Suprapubic skin (tissue), 3 donors: ENCODE data around the gene FEN1.

ENCODE experiments used
- CTCF ChIP-seq, 2 donors: fragments of 200-600 bp in 1 of 2; fragments of 450-650 bp in 1 of 2; sonication (generic) in 1 of 2; IDR thresholded peaks; one replicate each; pipeline ENCODE4 v1.5.1; 2016 to 2019; ENCODE audit warnings: antibody characterized with exemption in 2 of 2, mild to moderate bottlenecking in 1 of 2, moderate library complexity in 1 of 2
- POLR2A ChIP-seq, 2 donors: fragments of 450-650 bp; IDR thresholded peaks; one replicate each; pipeline ENCODE4 v1.6.1; 2017; ENCODE audit warnings: antibody characterized with exemption in 2 of 2, mild to moderate bottlenecking in 2 of 2, moderate library complexity in 2 of 2

GRCh38 chr11:61773809-61774208 lies 18.9 kb upstream of the FEN1 start:
- TF ChIP-seq CTCF (IDR thresholded peaks at IDR 0.05): no peak
- TF ChIP-seq POLR2A (IDR thresholded peaks at IDR 0.05): no peak
